Measurements from ENCODE around the gene HCRT.
"Not testable (repeated sequence)": the region's sequence is repeated elsewhere in the genome, so short reads cannot be mapped to it uniquely, and the experiment has no call there.

HCRT gene

DNA sequence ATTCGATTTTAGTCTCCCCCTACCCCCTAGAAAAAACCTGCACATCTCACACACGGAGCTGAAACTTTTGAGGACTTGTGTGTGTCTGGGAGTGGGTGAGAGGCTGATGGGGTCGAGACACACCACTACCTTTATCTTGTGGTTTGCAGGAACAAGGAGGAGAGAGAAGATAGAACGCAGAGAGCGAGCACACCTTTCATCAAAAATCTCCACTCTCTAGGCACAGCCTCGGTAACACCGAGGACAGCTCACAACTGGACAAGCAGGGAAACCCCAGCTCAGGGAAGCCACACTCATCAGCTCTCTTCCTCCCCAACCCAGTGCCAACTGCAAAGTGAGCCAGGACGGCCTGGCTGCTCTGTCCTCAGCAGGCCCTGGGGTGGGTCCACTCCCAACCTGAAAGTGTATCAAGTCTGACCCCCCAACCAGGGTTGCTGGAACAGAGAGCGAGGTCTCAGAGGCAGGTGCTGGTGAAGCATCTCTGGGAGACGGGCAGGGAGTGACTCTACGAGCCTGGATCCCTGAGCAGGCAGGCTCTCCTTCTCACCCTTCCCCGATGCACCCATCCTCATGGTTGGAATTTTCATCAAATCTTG is 14.3 kb upstream of the HCRT start:
- in situ Hi-C loops (cut with HindIII; ENCODE audit: low sequenced_read_pairs) = loop anchor here (10.0 kb wide), 1 partner anchor 315 kb away; no protein-coding TSS in a partner anchor

- in situ Hi-C loops (cut with HindIII; ENCODE audit: low sequenced_read_pairs) = no loop called here
These were observed 13.6 kb upstream of the HCRT start for GRCh38 chr17:42198897-42199296.

DNA sequence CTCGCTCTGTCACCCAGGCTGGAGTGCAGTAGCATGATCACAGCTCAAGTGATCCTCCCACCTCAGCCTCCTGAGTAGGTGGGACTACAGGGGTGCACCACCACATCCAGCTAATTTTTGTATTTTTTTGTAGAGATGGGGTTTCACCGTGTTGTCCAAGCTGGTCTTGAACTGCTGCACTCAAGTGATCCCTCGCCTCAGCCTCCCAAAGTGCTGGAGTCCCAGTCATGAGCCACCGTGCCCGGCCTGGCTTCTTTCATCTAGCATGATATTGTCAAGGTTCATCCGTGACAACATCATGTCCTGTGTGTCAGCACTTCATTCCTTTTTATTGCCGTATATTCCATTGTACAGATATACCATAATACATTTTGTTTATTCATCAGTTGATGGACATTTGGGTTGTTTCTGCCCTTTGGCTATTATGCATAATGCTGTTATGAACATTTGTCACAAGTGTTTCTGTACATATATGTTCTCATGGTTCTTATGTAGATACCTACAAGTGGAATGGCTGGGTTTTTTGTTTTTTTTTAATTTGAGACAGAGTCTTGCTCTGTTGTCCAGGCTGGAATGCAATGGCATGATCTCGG is 12.4 kb upstream of the HCRT start:
- in situ Hi-C loops (cut with HindIII; ENCODE audit: low sequenced_read_pairs) = no loop called here

DNA sequence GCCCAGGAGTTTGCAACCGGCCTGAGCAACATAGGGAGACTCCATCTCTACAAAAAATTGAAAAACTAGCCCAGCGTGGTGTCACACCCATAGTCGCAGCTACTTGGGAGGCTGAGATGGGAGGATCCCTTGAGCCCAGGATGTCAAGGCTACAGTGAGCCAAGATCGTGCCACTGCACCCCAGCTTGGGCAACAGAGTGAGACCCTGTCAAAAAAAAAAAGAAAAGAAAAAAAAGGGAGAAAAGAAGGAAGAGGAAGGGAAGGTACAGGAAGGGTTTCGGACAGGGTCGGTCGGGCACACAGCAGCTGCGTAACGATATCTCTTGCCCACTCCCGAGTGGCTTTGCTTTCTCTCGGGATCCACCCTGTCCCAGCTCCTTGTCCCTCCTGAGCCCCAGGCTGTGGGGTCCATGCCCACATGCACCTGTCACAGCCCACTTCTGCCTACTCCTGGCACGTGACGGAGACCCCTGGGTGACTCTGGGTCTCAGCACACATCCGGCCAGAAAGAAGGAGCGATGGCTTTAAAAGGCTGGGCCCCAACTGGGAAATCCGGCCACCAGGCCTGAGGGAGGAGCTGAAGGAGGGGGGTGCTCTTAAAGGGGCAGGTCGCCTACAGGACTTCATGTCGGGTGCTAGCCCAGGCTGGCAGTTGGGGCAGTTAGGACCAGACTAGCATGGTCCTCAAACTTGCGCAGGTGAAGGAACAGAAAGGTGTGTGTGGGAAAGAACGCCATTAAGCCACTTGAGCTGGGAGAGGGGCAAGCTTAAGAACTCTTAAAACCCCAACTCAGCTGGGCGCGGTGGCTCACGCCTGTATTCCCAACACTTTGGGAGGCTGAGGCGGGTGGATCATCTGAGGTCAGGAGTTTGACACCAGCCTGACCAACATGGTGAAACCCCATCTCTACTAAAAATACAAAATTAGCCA is 9.0 kb upstream of the HCRT start, which contains the start of gene GHDC:
TSS of gene GHDC (minus strand) at position 526 of the 931 bp plus-strand sequence. CDS start 913 bp downstream, outside the sequence.
- in situ Hi-C loops (cut with HindIII; ENCODE audit: low sequenced_read_pairs) = no loop called here

DNA sequence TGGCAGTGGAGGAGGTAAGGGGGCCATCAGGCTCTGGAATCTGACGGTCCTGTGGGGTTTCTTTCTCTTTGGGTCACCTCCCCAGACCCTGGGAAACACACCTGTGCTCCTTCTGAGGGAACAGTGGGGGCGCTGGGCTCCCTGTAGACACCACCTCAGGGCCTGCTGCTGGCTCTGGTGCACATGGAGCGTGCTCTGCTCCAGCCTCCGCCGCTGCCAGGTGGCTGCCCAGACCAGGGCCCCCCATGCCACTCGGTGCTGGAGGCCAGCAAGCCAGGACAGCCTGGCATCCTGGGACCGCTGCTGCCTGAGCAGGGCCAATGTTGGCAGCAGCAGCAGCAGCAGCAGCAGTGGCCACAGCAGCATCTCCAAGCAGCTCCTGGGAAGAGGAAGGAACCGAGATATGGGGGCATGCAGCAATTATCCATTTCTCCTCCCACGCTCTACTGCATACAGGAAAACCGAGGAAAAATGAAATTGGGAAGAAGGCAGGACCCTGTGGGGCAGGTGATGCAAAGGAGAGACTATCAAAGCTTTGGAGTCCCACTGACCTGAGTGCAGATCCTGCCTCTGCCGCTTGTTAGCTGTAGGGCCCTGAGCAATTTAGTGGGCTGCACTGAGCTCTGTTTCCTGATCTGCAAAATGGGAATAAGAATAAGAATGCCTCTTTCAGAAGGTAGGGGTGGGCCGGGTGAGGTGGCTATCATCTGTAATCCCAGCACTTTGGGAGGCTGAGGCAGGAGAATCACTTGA is 8.1 kb upstream of the HCRT start:
- in situ Hi-C loops (cut with HindIII; ENCODE audit: low sequenced_read_pairs) = no loop called here

GRCh38 chr17:42192189-42193126 is 7.2 kb upstream of the HCRT start:
- in situ Hi-C loops (cut with HindIII; ENCODE audit: low sequenced_read_pairs) = no loop called here

DNA sequence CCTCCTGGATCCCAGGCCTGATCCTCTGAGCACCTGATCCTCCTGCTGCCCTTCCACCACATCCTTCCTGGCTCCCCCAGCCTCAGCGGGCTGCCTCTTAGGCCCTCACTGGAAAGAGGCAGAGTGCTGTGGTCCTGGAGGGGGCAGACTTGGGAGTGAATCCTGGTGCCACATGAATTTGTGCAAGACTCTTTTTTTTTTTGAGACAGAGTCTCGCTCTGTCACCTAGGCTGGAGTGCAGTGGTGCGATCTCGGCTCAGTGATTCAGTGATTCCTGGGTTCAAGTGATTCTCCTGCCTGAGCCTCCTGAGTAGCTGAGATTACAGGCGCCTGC is 6.0 kb upstream of the HCRT start:
- in situ Hi-C loops (cut with HindIII; ENCODE audit: low sequenced_read_pairs) = no loop called here

DNA sequence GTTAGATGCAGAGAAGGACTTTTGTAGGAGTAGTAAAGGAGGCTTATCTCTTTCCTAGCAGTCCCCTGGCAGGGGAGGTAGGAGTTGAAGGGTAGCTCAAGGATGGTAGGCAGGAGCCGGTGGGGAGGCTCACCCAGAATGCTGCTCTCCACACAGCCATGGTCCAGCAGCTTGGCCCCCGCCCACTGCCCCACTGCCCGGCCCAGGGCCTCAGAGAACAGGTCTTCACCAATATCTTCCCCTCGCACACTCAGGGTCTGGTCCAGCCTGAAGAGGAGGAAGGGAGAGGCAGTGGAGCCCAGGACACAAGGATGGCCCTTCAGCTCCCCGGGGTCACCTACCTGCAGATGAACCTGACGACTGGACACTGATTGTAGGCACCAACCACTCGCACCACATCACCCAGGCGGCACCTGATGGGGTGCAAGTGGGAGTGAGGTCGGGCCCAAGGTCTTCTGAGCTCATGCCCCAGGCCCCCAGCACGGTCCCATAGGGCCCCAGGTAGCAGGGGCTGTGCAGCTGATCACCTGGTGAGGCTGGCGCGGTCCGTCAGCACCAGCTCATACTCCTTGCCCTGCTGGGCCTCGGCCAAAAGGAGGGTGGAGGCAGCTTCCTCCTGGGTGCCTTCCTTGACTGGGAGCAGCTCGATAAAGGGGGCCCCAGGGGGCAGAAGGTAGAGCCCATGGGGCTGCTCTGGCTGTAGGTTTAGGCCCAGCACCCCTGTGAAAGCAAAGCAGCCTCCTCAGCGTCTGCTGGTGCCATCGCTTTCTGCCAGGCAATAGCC is 5.4 kb upstream of the HCRT start:
- in situ Hi-C loops (cut with HindIII; ENCODE audit: low sequenced_read_pairs) = no loop called here

- in situ Hi-C loops (cut with HindIII; ENCODE audit: low sequenced_read_pairs) = no loop called here
These were observed 4.4 kb upstream of the HCRT start for GRCh38 chr17:42189651-42189965.

- in situ Hi-C loops (cut with HindIII; ENCODE audit: low sequenced_read_pairs) = no loop called here
These were observed 3.7 kb upstream of the HCRT start for GRCh38 chr17:42188749-42189650.

GRCh38 chr17:42187833-42188232 is 2.6 kb upstream of the HCRT start:
- in situ Hi-C loops (cut with HindIII; ENCODE audit: low sequenced_read_pairs) = no loop called here

- in situ Hi-C loops (cut with HindIII; ENCODE audit: low sequenced_read_pairs) = not testable (repeated sequence)
These were observed 939 bp upstream of the HCRT start for GRCh38 chr17:42186191-42186590.

- in situ Hi-C loops (cut with HindIII; ENCODE audit: low sequenced_read_pairs) = no loop called here
These were observed 324 bp upstream of the HCRT start for GRCh38 chr17:42185621-42185930.

DNA sequence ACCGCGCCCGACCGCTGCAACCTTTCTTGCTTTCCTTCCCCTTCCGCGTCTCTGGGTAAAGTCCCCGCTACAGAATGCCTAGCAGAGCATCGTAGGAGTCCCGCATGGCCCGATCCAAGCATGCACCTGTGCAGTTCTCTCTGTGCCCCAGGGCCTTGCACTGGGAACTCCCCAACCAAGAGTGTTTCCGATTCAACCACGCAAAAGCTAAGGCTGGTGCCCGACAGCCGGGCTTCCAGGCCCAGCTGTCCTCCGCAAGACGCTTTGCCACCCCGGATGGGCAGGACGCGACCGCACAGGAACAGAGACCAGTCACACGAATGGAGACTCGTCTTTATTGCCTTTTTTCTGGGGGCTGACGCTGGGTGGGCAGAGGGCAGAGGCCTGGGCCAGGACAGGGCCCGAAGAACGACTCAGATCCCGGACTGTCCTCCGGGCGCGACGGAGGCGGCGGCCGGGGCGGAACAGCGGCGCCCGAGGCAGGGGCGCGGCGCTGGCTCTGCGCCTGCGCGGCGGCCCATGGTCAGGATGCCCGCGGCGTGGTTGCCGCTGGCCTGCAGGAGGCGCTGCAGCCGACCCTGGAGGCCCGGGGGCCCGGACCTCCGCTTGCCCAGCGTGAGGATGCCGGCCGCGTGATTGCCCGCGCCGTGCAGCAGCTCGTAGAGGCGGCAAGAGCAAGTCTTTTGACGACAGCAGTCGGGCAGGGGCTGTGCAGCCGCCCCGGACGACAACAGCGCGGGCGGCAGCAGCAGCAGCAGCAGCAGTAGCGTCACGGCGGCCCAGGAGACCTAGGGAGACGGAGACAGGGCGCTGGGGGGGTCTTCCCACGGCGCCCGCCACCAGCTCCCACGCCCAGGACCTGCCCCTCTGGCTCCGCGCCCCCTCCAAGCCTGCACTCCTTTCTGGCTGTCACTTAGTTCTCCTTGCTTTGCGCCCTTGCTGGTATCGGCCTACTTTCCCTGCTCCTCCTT is 1.2 kb downstream of the HCRT start:
- in situ Hi-C loops (cut with HindIII; ENCODE audit: low sequenced_read_pairs) = no loop called here

DNA sequence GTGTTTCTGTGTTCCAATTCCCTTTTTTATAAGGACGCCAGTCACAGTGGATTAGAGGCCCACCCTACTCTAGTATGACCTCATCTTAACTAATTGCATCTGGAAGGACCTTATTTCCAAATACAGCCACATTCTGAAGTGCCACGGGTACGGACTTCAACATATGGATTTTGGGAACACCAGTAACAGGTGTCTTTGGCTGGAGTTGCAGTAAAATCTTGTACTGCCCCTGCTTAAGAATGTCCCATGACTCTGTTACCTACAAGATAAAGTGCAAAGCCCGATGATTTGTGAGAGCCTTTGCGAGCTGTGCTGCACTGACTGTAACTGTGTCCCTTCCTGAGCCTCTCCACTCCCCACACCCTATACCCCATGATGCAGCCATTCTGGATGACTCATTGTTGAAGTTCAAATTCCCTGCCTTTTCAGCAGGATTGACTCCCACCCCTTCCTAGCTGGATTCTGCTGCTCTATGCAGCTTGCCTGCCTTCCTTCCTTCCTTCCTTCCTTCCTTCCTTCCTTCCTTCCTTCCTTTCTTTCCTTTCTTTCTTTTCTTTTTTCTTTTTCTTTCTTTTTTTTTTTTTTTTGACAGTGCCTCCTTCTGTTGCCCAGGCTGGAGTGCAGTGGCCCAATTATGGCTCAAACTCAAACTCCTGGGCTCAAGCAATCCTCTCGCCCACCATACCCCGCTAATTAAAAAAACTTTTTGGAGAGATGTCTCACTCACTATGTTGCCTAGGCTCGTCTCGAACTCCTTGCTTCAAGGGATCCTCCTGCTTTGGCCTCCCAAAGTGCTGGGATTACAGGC is 2.1 kb downstream of the HCRT start:
- in situ Hi-C loops (cut with HindIII; ENCODE audit: low sequenced_read_pairs) = no loop called here

- in situ Hi-C loops (cut with HindIII; ENCODE audit: low sequenced_read_pairs) = no loop called here
These were observed 3.4 kb downstream of the HCRT start for GRCh38 chr17:42181851-42182207.

Measured in endothelial cell of hepatic sinusoid (primary cell).